ENCODE results near the gene UBE3B.

Gene UBE3B

GRCh38 chr12:109550281-109550680 lies 72.8 kb downstream of the UBE3B start:
- no peak for DNase-seq (ENCODE audit: low read depth in 2 of 2)

- DNase-seq (ENCODE audit: low read depth in 2 of 2), result no peak
Observed at GRCh38 chr12:109551108-109551507, 73.7 kb downstream of the UBE3B start.

- DNase-seq (ENCODE audit: low read depth in 2 of 2), result no peak
Observed at GRCh38 chr12:109552971-109553370, 75.5 kb downstream of the UBE3B start.

GRCh38 chr12:109553483-109553882 lies 76.0 kb downstream of the UBE3B start:
- DNase-seq (ENCODE audit: low read depth in 2 of 2), result no peak

GRCh38 chr12:109553906-109554500 lies 76.6 kb downstream of the UBE3B start:
- no peak for DNase-seq (ENCODE audit: low read depth in 2 of 2)

GRCh38 chr12:109554761-109555160 lies 77.3 kb downstream of the UBE3B start:
- no peak for DNase-seq (ENCODE audit: low read depth in 2 of 2)

- no peak for DNase-seq (ENCODE audit: low read depth in 2 of 2)
Observed at GRCh38 chr12:109555431-109556315, 78.2 kb downstream of the UBE3B start.

- DNase-seq (ENCODE audit: low read depth in 2 of 2), result no peak
Observed at GRCh38 chr12:109557200-109557599, 79.8 kb downstream of the UBE3B start.

GRCh38 chr12:109557805-109558204 lies 80.4 kb downstream of the UBE3B start:
- no peak for DNase-seq (ENCODE audit: low read depth in 2 of 2)

- no peak for DNase-seq (ENCODE audit: low read depth in 2 of 2)
Observed at GRCh38 chr12:109558374-109559199, 81.2 kb downstream of the UBE3B start.

- no peak for DNase-seq (ENCODE audit: low read depth in 2 of 2)
Observed at GRCh38 chr12:109559200-109559505, 81.7 kb downstream of the UBE3B start.

GRCh38 chr12:109559601-109560000 lies 82.2 kb downstream of the UBE3B start:
- no peak for DNase-seq (ENCODE audit: low read depth in 2 of 2)

GRCh38 chr12:109560867-109561710 lies 83.7 kb downstream of the UBE3B start:
- DNase-seq (ENCODE audit: low read depth in 2 of 2), result no peak

- DNase-seq (ENCODE audit: low read depth in 2 of 2), result no peak
Observed at GRCh38 chr12:109561711-109562030, 84.2 kb downstream of the UBE3B start.

GRCh38 chr12:109562871-109563270 lies 85.4 kb downstream of the UBE3B start:
- no peak for DNase-seq (ENCODE audit: low read depth in 2 of 2)

GRCh38 chr12:109563291-109564284 lies 86.2 kb downstream of the UBE3B start:
- DNase-seq (ENCODE audit: low read depth in 2 of 2), result no peak

- DNase-seq (ENCODE audit: low read depth in 2 of 2), result no peak
Observed at GRCh38 chr12:109566424-109566823, 89.0 kb downstream of the UBE3B start.

- no peak for DNase-seq (ENCODE audit: low read depth in 2 of 2)
Observed at GRCh38 chr12:109567296-109567695, 89.9 kb downstream of the UBE3B start.

- no peak for DNase-seq (ENCODE audit: low read depth in 2 of 2)
Observed at GRCh38 chr12:109567967-109568366, 90.5 kb downstream of the UBE3B start.

GRCh38 chr12:109568486-109568885 lies 91.1 kb downstream of the UBE3B start:
- DNase-seq (ENCODE audit: low read depth in 2 of 2), result no peak
